Peyer's patch (tissue), 4 donors: ENCODE measurements around the gene EVPL. TPM values are rescaled to one million over a fixed set of nuclear protein-coding genes. Genes with fewer than 3 reads are reported as not detected.

Experiments
- DNase-seq, 3 donors: peaks; one replicate each; pipeline ENCODE4 v3.0.0-alpha.2; 2017 to 2019
- H3K27ac ChIP-seq, 4 donors: fragments of 200-600 bp; sonication (generic); one replicate each; pipeline ENCODE4 v1.5.1; 2016 to 2019
- H3K27me3 ChIP-seq, 2 donors: fragments of 200-600 bp; sonication (generic); one replicate each; pipeline ENCODE4 v1.5.1; 2019
- H3K36me3 ChIP-seq, 3 donors: fragments of 200-600 bp; sonication (generic); one replicate each; pipeline ENCODE4 v1.5.1; 2016 to 2019
- H3K4me1 ChIP-seq, 4 donors: fragments of 200-600 bp; sonication (generic); one replicate each; pipeline ENCODE4 v1.5.1; 2016 to 2019
- H3K4me3 ChIP-seq, 4 donors: fragments of 200-600 bp; sonication (generic); 1 replicate in 3 of 4; 2 replicates in 1 of 4; pipeline ENCODE4 v1.5.1; 2016 to 2019; ENCODE audit warnings: mild to moderate bottlenecking in 1 of 4
- H3K9me3 ChIP-seq, 4 donors: fragments of 200-600 bp; sonication (generic); one replicate each; pipeline ENCODE4 v1.5.1; 2016 to 2019; ENCODE audit warnings: mild to moderate bottlenecking in 1 of 4
- CTCF ChIP-seq, 6 experiments: fragments of 450-650 bp in 4 of 6; fragments of 200-600 bp in 2 of 6; sonication (generic) in 1 of 6; IDR thresholded peaks; one replicate each; pipeline ENCODE4 v1.5.1; 2017 to 2019; ENCODE audit warnings: antibody characterized with exemption in 6 of 6, mild to moderate bottlenecking in 3 of 6, moderate library complexity in 1 of 6
- POLR2A ChIP-seq, 2 donors: fragments of 450-650 bp; IDR thresholded peaks; one replicate each; pipeline ENCODE4 v1.5.1; 2017; ENCODE audit warnings: antibody characterized with exemption in 2 of 2, mild to moderate bottlenecking in 2 of 2, moderate library complexity in 2 of 2
- total RNA-seq, 4 donors: library from RNA; depleted of rRNA; stranded (reverse); fragments of >200 nt; gene quantifications; one replicate each; pipeline ENCODE4 v1.1.0, GENCODE V29; 2016

EVPL gene
- total RNA-seq, 4 donors from 2014 or later, result 26.4 to 87.8 (median 55.0) TPM

- H3K27ac ChIP-seq, result no peak overlapping the region
- no peak overlapping the region for H3K4me3 ChIP-seq
- no peaks in the 10 kb centered on the region for H3K9me3 ChIP-seq
- peaks cover 0 to 20% (median 0%) of the 10 kb centered on the region in 4 donors for H3K4me1 ChIP-seq
- DNase-seq, result no peak
- peaks cover 0 to 15% (median 0%) of the 10 kb centered on the region in 3 donors for H3K36me3 ChIP-seq
- TF ChIP-seq CTCF (IDR thresholded peaks at IDR 0.05) (no peak), POLR2A (IDR thresholded peaks at IDR 0.05) (no peak)
- H3K27me3 ChIP-seq, result no peaks in the 10 kb centered on the region
Measured at GRCh38 chr17:76008208-76008607, 18.9 kb downstream of the EVPL start.

- Histone ChIP-seq H3K9me3 (no peaks in the 10 kb centered on the region), H3K4me1 (peaks cover 0 to 24% (median 0%) of the 10 kb centered on the region in 4 donors), H3K36me3 (peaks cover 0 to 16% (median 0%) of the 10 kb centered on the region in 3 donors), H3K27me3 (no peaks in the 10 kb centered on the region), H3K27ac (no peak overlapping the region), H3K4me3 (no peak overlapping the region)
- TF ChIP-seq POLR2A (IDR thresholded peaks at IDR 0.05), result no peak
- DNase-seq, result no peak
Measured at GRCh38 chr17:76007850-76008165, 19.3 kb downstream of the EVPL start.

GRCh38 chr17:76007131-76007849, 19.8 kb downstream of the EVPL start:
- peaks cover 0 to 20% (median 0%) of the 10 kb centered on the region in 3 donors for H3K36me3 ChIP-seq
- DNase-seq, result no peak
- no peak overlapping the region for H3K27ac ChIP-seq
- no peak overlapping the region for H3K4me3 ChIP-seq
- no peaks in the 10 kb centered on the region for H3K9me3 ChIP-seq
- no peaks in the 10 kb centered on the region for H3K27me3 ChIP-seq
- H3K4me1 ChIP-seq, result peaks cover 0 to 25% (median 0%) of the 10 kb centered on the region in 4 donors
- no peak for TF ChIP-seq POLR2A (IDR thresholded peaks at IDR 0.05)
- TF ChIP-seq CTCF (IDR thresholded peaks at IDR 0.05), result no peak

- DNase-seq, result peak; percentile 77 to 92 (median 82)
- peaks cover 0 to 37% (median 0%) of the 10 kb centered on the region in 4 donors for H3K4me1 ChIP-seq
- peaks cover 0 to 20% (median 0%) of the 10 kb centered on the region in 3 donors for H3K36me3 ChIP-seq
- TF ChIP-seq CTCF (IDR thresholded peaks at IDR 0.05) (peak; percentile 42 to 81 (median 75)), POLR2A (IDR thresholded peaks at IDR 0.05) (no peak)
- no peak overlapping the region for H3K4me3 ChIP-seq
- H3K9me3 ChIP-seq, result no peaks in the 10 kb centered on the region
- H3K27ac ChIP-seq, result peak overlapping the region in 1 of 4 donors; percentile 45
- H3K27me3 ChIP-seq, result no peaks in the 10 kb centered on the region
Measured at GRCh38 chr17:76005263-76006149, 21.6 kb downstream of the EVPL start.

- H3K9me3 ChIP-seq, result no peaks in the 10 kb centered on the region
- no peak overlapping the region for H3K4me3 ChIP-seq
- peaks cover 0 to 43% (median 0%) of the 10 kb centered on the region in 4 donors for H3K4me1 ChIP-seq
- peaks cover 0 to 20% (median 0%) of the 10 kb centered on the region in 3 donors for H3K36me3 ChIP-seq
- no peak for DNase-seq
- TF ChIP-seq POLR2A (IDR thresholded peaks at IDR 0.05), result no peak
- no peak for TF ChIP-seq CTCF (IDR thresholded peaks at IDR 0.05)
- H3K27me3 ChIP-seq, result no peaks in the 10 kb centered on the region
- H3K27ac ChIP-seq, result peak overlapping the region in 1 of 4 donors; percentile 45
Measured at GRCh38 chr17:76004750-76005262, 22.3 kb downstream of the EVPL start.
